ENCODE results near the gene SBF2. TPM values are rescaled to one million over a fixed set of nuclear protein-coding genes. Genes with fewer than 3 reads are reported as not detected.
"Not testable (repeated sequence)": the region's sequence is repeated elsewhere in the genome, so short reads cannot be mapped to it uniquely, and the experiment has no call there.

Gene SBF2
- total RNA-seq, 2 donors from 2014 or later: 18.5 to 25.8 TPM

DNA sequence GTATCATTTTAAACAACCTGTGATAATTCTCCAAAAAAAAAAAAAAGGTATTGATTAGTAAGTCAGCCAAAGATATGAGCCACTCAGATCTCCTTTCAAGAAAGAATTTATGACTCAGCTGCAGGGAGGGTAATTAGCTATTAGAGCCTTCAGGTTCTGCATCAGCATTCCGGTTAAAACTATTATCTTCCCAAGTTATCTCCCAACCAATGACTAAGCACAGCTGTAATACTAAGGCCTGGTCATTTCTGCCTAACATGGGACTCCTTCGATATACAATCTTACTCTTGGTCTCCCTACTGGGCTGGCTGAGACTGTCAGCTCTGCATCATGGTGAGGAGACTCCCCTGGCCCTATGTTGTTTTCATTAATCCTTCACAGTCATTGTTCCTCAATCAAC lies 60.4 kb downstream of the SBF2 start:
- no peak for DNase-seq
- intact Hi-C loops (cut with DNase I): no loop called here
- peak in 1 of 2 donors; percentile 83 for ATAC-seq

DNA sequence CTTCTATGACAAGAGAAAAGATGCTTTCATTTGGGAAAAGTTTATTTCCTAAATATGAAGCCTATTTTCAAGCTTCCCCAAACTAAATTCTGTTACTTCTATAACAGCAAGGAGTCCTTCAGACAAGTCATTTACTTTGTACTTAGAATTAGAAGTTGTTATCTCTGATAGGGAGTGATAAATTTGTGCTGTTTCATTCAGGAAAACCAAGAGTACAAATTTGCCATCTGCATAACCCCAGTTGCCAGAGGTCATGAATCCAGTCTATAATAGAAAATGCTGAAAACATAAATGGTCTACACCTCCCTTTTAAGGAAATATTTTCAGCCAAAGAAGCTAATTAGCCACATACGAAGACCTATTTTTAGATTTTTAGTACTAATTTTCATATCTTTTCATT lies 61.3 kb downstream of the SBF2 start:
- DNase-seq: no peak
- no peak for ATAC-seq
- intact Hi-C loops (cut with DNase I): no loop called here

DNA sequence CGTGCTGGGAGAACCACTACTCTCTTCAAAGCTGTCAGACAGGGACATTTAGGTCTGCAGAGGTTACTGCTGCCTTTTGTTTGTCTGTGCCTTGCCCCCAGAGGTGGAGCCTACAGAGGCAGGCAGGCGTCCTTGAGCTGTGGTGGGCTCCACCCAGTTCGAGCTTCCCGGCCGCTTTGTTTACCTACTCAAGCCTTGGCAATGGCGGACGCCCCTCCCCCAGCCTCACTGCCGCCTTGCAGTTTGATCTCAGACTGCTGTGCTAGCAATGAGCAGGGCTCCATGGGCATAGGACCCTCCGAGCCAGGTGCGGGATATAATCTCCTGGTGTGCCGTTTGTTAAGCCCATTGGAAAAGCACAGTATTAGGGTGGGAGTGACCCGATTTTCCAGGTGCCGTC lies 62.2 kb downstream of the SBF2 start:
- DNase-seq; ATAC-seq; intact Hi-C loops (cut with DNase I): not testable (repeated sequence)

DNA sequence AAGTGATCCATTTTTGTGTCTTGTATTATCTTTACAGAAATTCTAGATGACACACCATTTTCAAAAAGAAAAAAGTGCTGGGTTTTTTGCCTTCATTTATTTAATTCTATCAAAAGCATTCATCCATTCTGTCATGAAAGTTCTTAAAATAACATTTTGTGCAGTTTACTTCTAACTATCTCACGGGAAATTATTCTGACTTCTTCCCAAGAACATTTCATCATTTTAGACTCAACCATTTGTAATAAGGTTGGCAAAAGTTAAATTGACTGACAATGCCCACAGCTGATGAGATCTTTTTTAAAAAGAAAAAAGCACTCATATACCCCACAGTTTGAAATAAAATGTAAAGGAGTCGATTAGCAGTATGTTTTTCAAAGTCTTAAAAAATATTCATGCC lies 68.5 kb downstream of the SBF2 start:
- intact Hi-C loops (cut with DNase I): no loop called here
- DNase-seq (no peak), ATAC-seq (peak; percentile 41 to 53)

DNA sequence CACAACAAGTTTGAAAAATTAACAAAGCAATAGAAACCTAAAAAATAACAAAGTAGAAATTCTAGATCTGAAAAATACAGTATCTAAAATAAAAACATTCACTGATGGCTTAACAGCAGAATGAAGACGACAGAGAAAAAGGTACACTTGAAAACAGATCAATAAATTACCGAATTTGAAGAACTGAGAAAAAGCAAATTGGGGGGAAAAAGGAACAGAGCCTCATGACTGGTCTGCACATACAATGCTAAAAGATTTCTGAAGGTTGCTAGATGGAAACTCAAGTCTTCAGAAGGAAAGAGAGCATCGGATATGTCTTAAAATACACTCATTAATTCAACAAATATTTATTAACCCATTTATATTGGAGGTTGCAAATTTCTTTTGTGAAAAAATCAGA lies 71.6 kb downstream of the SBF2 start:
- ATAC-seq (no peak), DNase-seq (no peak)
- intact Hi-C loops (cut with DNase I): no loop called here

DNA sequence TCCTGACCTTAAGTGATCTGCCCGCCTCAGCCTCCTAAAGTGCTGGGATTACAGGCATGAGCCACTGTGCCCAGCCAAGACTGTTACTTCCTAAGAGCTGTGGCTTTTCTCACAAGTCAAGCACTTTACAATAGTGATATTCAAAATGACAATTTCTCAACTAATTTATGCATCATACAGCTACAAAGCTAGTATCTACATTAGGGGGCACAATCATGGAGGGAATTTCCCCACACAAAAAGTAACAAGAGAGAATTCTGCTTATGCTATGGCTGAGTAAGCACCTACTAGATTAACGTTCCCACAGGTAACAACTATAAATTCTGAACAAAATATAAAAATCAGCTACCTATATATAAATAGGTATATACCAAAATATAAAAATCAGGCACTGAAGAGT lies 72.7 kb downstream of the SBF2 start:
- DNase-seq: no peak
- intact Hi-C loops (cut with DNase I): no loop called here
- no peak for ATAC-seq

DNA sequence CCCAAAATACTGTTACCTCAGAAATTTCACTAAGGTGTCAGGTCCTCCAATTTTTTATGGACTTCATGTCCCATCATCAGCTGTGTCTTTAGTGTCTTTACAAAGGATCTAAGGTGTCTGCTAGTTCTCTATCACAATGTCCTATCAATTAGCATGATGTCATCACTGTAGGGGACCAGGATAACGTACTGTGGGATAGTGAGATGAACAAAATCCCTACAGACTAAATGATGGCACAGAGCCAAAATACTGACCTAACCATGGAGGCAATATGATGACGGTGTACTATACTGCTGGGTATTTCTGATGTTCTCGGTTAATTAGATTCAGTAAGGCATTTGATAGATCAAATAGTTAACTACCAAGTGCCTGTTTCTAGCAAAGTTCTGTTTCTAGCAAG lies 82.5 kb downstream of the SBF2 start:
- intact Hi-C loops (cut with DNase I): no loop called here
- no peak for ATAC-seq
- no peak for DNase-seq

DNA sequence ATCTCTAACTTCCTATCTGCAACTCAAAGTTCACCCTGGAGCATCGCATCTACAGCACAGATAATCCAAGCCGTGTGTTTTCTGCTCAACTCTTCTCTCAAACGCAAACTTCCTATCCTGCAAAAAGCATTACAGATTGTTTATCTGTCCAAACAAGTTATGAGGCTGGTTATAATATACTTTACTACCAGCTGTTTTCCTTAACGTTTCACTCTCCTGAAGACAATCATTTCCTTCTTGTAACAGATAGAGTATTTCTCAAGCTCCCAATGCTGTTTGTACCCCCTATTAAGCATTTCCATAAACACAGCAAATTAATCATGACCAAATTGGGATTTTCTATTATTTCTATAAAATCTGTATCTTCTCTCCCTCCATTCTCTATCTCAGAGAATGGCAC lies 84.7 kb downstream of the SBF2 start:
- no peak for DNase-seq
- intact Hi-C loops (cut with DNase I): loop anchor here (5.0 to 10.0 kb wide), 2 partner anchors 95 to 98 kb away; partner anchors contain the start of gene ADM (in 2 of the 2)

DNA sequence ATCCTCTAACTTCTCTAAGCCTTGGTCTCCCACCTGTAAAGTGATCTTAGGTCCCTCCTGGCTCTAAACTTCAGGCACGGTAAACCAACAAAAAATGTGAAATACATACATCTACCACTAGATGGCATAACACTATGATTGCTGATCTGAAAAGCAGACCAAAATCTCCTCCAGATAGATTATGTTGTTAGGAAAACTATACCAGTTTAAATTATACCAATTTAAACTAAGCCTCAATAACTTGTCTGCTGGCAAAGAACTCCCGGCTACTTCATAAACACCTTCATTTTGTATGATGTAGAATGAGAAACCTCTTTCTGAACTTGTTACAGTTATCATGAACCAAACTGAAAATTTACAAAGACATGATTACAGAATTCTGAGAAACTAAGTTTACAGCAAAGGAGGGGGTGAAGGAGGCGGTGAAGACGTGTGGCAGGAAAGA lies 85.9 kb downstream of the SBF2 start:
- peak; percentile 41 for ATAC-seq
- intact Hi-C loops (cut with DNase I): loop anchor here (5.0 to 10.0 kb wide), 2 partner anchors 97 to 99 kb away; partner anchors contain the start of gene ADM (in 2 of the 2)
- no peak for DNase-seq

More for the DNA sequence above, 84.7 kb downstream of the SBF2 start:
- ATAC-seq: no peak

DNA sequence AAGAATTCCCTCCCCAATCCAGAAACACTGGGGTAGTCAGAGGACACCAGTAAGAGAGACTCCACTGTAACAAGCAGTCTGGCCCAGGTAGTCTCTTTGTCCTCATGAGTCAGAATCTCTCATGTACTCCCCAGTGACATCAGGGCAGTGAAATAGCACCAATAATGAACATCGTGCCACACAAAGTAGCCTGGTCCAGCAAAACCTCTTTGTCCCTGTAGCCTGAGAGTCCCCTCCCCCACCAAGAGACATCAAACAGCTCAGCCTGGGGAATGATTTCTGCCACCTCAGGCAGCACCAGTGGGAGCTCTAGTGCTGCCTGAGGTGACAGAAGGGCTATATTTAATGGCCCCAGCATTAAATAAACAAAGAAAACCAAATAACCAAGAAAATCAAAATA lies 88.1 kb downstream of the SBF2 start:
- intact Hi-C loops (cut with DNase I): loop anchor here (5.0 to 10.0 kb wide), 2 partner anchors 99 to 101 kb away; partner anchors contain the start of gene ADM (in 2 of the 2)
- ATAC-seq (peak; percentile 59), DNase-seq (no peak)

DNA sequence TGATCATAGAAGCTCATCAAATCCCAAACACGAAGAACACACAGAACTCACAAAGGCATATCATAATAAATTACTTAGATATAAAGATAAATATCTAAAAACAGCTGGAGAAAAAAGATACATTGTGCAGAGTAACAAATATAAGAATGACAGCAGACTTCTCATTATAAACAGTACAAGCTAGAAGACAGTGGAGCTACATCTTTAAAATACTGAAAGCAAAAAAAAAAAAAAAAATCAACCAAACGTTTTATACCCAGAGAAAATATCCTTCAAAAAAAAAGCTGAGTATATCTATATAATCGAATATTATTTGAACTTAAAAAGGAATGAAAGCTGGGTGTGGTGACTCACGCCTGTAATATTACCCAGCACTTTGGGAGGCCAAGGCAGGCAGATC lies 90.0 kb downstream of the SBF2 start:
- intact Hi-C loops (cut with DNase I): loop anchor here in 1 of 2 donors (10.0 kb wide), 1 partner anchor 101 kb away; the partner anchor contains the start of gene ADM
- ATAC-seq (no peak), DNase-seq (no peak)

DNA sequence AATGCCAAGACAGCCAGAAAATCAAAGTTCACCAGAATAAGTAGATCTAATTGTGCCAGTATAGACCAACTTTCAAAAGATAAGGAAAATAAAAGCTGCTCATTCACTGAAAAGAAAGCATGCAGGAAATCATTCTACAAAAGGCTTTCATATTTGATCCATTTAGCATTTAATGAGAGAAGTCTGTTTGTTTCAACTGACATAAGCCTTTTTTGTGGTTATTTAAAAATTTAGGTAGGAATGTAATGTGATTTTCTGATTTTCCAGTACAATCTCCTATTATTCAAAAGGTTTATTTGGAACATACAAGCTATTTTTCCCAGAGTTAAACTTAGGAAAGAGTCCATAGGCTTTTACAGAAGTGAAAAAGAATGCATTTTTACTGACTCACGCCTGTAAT lies 92.7 kb downstream of the SBF2 start:
- ATAC-seq: no peak
- intact Hi-C loops (cut with DNase I): loop anchor here in 1 of 2 donors (10.0 kb wide), 1 partner anchor 103 kb away; the partner anchor contains the start of gene ADM

DNA sequence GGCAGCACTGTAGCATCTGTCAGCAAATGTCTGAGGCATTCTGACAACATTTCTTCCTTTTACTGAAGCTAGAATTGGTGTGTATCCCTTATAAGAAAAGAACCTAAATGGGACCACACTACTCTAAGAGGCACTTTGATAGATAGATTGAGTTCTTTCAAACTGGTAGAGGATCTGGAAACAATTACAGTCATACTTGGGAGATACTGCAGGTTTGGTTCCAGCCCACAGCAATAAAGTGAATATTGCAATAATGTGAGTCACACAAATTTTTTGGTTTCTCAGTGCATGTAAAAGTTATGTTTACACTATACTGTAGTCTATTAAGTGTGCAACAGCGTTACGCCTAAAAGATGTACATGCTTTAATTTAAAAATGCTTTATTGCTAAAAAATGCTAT lies 96.9 kb downstream of the SBF2 start:
- DNase-seq (no peak), ATAC-seq (no peak)
- intact Hi-C loops (cut with DNase I): no loop called here

More for the DNA sequence above, 92.7 kb downstream of the SBF2 start:
- no peak for DNase-seq

DNA sequence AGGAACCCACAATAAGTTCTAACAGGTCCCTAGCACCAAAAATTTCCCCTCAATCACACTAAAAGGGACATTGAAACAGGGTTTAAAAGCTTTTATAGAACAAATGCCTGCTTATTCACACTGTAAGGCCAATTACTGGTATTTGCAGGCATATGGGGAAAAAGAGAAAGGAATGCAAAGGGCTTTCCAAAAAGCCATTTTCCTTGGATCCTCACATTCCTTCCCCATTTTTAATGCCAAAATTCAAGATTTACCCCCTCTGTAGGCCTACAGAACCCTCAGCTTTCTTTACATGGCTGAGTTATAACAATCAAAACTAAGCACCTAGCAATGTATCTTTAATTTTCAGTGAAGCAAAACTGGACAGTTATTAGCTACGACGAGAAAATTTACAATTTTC lies 102.0 kb downstream of the SBF2 start:
- DNase-seq (no peak), ATAC-seq (no peak)
- intact Hi-C loops (cut with DNase I): no loop called here

DNA sequence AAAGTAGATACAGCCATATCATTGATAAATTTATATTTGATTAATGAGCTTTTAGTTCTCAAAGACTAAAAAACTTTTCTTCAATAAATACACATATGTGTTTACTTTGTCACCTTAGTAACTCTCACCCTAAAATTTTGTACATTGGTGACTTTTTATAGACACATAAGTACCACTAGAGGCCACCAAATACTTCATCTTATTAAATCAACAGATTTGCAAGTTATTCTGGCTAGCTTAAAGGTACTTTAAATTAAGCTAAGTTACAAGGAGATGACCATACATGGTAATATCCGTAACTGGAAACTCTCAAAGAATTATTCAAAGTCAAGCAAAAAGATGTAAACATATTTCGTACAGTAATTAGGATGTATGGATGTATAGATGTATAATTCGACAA lies 112.2 kb downstream of the SBF2 start:
- intact Hi-C loops (cut with DNase I): no loop called here
- ATAC-seq (no peak), DNase-seq (no peak)

DNA sequence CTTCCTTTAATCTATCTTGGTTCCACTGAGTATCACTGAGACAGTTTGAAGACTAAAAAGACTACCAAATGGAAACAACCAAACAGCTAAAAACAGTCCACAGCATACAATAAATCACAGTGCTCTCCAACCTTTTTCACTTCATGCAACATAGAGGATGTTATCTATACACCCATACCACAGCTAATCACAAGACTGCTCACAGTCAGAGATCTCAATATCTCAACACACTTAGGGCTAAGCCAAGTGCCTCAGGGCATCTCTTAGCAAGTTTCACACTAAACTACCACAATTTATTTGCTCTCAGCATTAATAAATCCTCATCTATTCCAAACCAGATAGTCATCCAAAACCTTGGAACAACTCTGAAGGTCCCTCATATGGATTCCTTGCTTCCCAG lies 129.4 kb downstream of the SBF2 start:
- intact Hi-C loops (cut with DNase I): no loop called here
- ATAC-seq: no peak
- no peak for DNase-seq

DNA sequence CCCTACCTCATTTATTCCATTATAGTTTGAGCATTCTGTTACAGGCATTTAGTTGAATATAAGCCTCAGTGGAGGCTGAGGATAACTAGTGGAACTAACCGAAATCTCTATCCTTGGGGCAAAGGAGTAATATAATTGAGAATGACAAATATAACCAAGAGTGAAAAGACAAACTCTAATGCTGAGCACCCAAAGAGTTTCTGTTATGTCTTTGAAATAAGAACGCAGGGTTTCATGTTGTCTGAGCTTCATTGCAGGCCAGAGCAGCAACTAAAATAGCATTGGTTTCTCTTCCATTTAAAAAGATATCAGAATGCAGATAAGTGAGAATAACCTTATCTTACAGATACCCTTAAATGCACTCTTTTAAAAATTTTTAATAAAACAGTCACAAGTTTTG lies 131.8 kb downstream of the SBF2 start:
- DNase-seq (no peak), ATAC-seq (no peak)
- intact Hi-C loops (cut with DNase I): no loop called here

DNA sequence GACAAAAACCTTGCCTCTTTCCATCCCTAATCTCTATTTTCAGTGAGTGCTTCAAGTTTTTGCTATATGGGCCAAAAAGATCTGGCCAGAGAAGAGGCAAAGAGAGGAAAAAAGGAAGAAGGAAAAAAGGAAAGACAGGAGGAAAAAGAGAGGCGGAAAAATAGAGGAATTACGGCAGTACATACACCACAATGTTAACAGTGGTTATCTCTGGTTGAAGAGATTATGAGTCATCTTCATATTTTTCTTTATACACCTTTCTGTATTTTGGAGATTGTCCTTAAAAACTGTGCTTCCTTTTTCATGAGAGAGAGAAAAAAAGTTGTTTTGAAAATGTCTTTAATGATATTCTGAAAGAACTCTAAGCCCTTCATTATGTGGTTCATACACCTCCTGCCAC lies 133.7 kb downstream of the SBF2 start:
- no peak for DNase-seq
- peak in 1 of 2 donors; percentile 56 for ATAC-seq
- intact Hi-C loops (cut with DNase I): no loop called here

DNA sequence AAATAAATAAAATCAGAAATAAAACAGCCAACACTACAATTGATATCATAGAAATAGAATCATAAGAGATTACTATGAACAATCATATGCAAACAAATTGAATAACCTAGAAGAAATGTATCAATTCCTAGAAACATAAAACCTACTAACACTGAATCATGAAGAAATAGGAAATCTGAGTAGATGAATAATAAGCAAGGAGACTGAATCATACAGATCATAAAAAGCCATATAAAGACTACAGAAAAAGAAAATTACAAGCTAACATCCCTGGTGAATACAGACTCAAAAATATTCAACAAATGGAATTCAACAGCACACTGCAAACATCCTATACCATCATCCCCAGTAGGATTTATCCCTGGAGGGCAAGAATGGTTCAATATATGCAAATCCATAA lies 135.6 kb downstream of the SBF2 start:
- no peak for ATAC-seq
- DNase-seq: no peak
- intact Hi-C loops (cut with DNase I): no loop called here

DNA sequence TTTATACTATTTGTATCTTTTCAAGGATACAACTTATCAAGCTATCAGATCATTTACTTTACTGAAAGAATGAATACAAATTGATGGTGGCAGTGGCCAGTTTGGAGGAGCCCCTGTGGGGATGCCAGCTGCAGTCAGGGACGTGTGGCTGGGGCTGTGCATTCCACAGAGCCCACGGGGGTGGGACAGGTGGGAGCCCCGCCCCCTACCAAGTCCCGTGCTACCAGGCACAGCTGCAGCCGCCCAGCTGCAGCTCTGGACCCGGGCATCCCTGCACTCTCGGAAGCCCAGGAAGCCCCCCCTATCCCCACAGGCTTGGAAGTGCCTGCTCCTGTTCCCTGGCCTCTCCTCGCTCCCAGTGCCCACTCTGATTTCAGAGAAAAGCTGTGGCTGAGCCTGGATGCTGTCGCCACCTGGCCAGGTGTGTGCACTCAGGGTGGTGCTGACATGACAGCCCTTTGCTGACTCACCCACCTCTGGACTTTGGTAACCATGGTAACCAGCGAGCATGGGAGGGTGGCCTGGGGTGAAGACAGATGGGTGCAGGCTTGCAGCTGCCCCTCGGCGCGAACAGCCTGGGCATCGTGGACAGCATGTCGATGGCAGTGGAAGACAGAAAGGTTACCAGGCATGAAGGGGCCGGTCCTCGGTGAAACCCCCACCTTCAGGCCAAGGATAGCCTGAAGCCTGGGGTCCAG lies 138.1 kb downstream of the SBF2 start:
- DNase-seq: no peak
- intact Hi-C loops (cut with DNase I): no loop called here
- no peak for ATAC-seq

DNA sequence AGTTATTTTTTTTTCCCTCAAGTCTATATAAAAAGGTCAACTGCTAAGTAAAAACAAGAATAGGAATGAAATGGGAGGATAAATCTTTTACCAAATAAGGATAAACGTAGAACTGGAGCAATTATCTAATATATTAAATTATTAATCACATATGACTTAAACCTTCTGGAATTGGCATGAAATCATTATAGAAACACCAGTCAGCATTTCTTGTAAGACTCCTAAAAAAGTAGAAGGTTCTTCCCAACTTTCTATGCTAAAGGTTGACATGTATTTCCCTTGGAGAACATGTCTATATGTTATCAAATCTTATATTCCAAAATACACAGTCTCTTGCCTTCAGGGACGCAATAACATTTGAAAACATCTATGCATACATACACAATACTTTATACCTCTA lies 143.2 kb downstream of the SBF2 start:
- no peak for DNase-seq
- ATAC-seq: no peak
- intact Hi-C loops (cut with DNase I): no loop called here
